ENCODE results near the gene RRAS.

RRAS gene

GRCh38 chr19:49669516-49669915, 29.6 kb upstream of the RRAS start:
- Histone ChIP-seq H3K36me3 (ENCODE audit: low read depth) (peaks cover 11% of the 10 kb centered on the region), H3K4me1 (ENCODE audit: insufficient read depth, poor library complexity, severe bottlenecking) (no peaks in the 10 kb centered on the region), H3K27me3 (ENCODE audit: insufficient read depth, poor library complexity, severe bottlenecking) (no peaks in the 10 kb centered on the region), H3K4me3 (ENCODE audit: severe bottlenecking) (no peak overlapping the region), H3K9me3 (ENCODE audit: severe bottlenecking) (no peaks in the 10 kb centered on the region), H3K27ac (ENCODE audit: poor library complexity, severe bottlenecking) (no peak overlapping the region)
- no peak for ATAC-seq (ENCODE audit: low read depth)
- TF ChIP-seq CTCF (IDR thresholded peaks at IDR 0.05; ENCODE audit: poor library complexity, severe bottlenecking): no peak
- no peak for DNase-seq (ENCODE audit: low spot score)

GRCh38 chr19:49667473-49667872, 27.5 kb upstream of the RRAS start:
- TF ChIP-seq CTCF (IDR thresholded peaks at IDR 0.05; ENCODE audit: poor library complexity, severe bottlenecking): no peak
- H3K36me3 ChIP-seq (ENCODE audit: low read depth): peaks cover 15% of the 10 kb centered on the region
- DNase-seq (ENCODE audit: low spot score) (no peak), ATAC-seq (ENCODE audit: low read depth) (no peak)
- no peaks in the 10 kb centered on the region for H3K27me3 ChIP-seq (ENCODE audit: insufficient read depth, poor library complexity, severe bottlenecking)
- peak overlapping the region; percentile 83 for H3K27ac ChIP-seq (ENCODE audit: poor library complexity, severe bottlenecking)
- no peaks in the 10 kb centered on the region for H3K9me3 ChIP-seq (ENCODE audit: severe bottlenecking)
- no peak overlapping the region for H3K4me3 ChIP-seq (ENCODE audit: severe bottlenecking)
- no peaks in the 10 kb centered on the region for H3K4me1 ChIP-seq (ENCODE audit: insufficient read depth, poor library complexity, severe bottlenecking)

GRCh38 chr19:49666120-49666444, 26.1 kb upstream of the RRAS start:
- Histone ChIP-seq H3K4me3 (ENCODE audit: severe bottlenecking) (peak overlapping the region; percentile 62), H3K4me1 (ENCODE audit: insufficient read depth, poor library complexity, severe bottlenecking) (no peaks in the 10 kb centered on the region), H3K27me3 (ENCODE audit: insufficient read depth, poor library complexity, severe bottlenecking) (no peaks in the 10 kb centered on the region), H3K36me3 (ENCODE audit: low read depth) (peaks cover 29% of the 10 kb centered on the region), H3K9me3 (ENCODE audit: severe bottlenecking) (no peaks in the 10 kb centered on the region), H3K27ac (ENCODE audit: poor library complexity, severe bottlenecking) (peak overlapping the region; percentile 83)
- DNase-seq (ENCODE audit: low spot score): no peak
- peak; percentile 6; the same call in 2 of the 3 replicates for ATAC-seq (ENCODE audit: low read depth)
- peak; percentile 6 for TF ChIP-seq CTCF (IDR thresholded peaks at IDR 0.05; ENCODE audit: poor library complexity, severe bottlenecking)

- H3K9me3 ChIP-seq (ENCODE audit: severe bottlenecking): no peaks in the 10 kb centered on the region
- DNase-seq (ENCODE audit: low spot score) (peak; percentile 96), ATAC-seq (ENCODE audit: low read depth) (peak; percentile 79)
- peak within 1 kb of the TSS; percentile 83 for H3K27ac ChIP-seq (ENCODE audit: poor library complexity, severe bottlenecking)
- H3K4me3 ChIP-seq (ENCODE audit: severe bottlenecking): peak within 1 kb of the TSS; percentile 62
- TF ChIP-seq CTCF (IDR thresholded peaks at IDR 0.05; ENCODE audit: poor library complexity, severe bottlenecking): no peak
- H3K36me3 ChIP-seq (ENCODE audit: low read depth): peaks cover 30% of the 10 kb centered on the region
- no peaks in the 10 kb centered on the region for H3K27me3 ChIP-seq (ENCODE audit: insufficient read depth, poor library complexity, severe bottlenecking)
- H3K4me1 ChIP-seq (ENCODE audit: insufficient read depth, poor library complexity, severe bottlenecking): no peaks in the 10 kb centered on the region
Observed at GRCh38 chr19:49665351-49666119, 25.6 kb upstream of the RRAS start, which contains the start of the genes BCL2L12 and IRF3. TSS of gene BCL2L12 (plus strand) at chr19:49665933. CDS start at chr19:49666693, 760 bp downstream. TSS of gene IRF3 (minus strand) at chr19:49665857. CDS start at chr19:49664838, 1,019 bp downstream.

- Histone ChIP-seq H3K4me3 (ENCODE audit: severe bottlenecking) (peak overlapping the region; percentile 62), H3K27ac (ENCODE audit: poor library complexity, severe bottlenecking) (peak overlapping the region; percentile 83), H3K4me1 (ENCODE audit: insufficient read depth, poor library complexity, severe bottlenecking) (no peaks in the 10 kb centered on the region), H3K9me3 (ENCODE audit: severe bottlenecking) (no peaks in the 10 kb centered on the region), H3K27me3 (ENCODE audit: insufficient read depth, poor library complexity, severe bottlenecking) (no peaks in the 10 kb centered on the region), H3K36me3 (ENCODE audit: low read depth) (peaks cover 32% of the 10 kb centered on the region)
- DNase-seq (ENCODE audit: low spot score): no peak
- no peak for TF ChIP-seq CTCF (IDR thresholded peaks at IDR 0.05; ENCODE audit: poor library complexity, severe bottlenecking)
- ATAC-seq (ENCODE audit: low read depth): no peak; the same call in 2 of the 3 replicates
Observed at GRCh38 chr19:49665036-49665350, 25.1 kb upstream of the RRAS start.
